Mammary epithelial cell (primary cell): Measurements from ENCODE around the gene RTN4RL2.
A peak's percentile ranks its signal among the peaks of the same experiment; 100 is the strongest.

Experiments used
- CTCF ChIP-seq, 2 donors: IDR thresholded peaks in 1 of 2; conservative IDR thresholded peaks in 1 of 2; 2 replicates each; pipeline ENCODE4 v1.5.1; 2011 to 2012; ENCODE audit warnings: inconsistent platforms in 2 of 2, low read length in 2 of 2, mild to moderate bottlenecking in 2 of 2, control low read depth in 1 of 2, low read depth in 1 of 2; ENCODE audit not compliant: insufficient read depth in 1 of 2; ENCODE audit errors: extremely low read depth in 1 of 2
- EZH2 ChIP-seq: IDR thresholded peaks from 2 replicates; pipeline ENCODE4 v1.6.1; 2012; ENCODE audit warnings: low read length, inconsistent platforms, borderline replicate concordance

DNA sequence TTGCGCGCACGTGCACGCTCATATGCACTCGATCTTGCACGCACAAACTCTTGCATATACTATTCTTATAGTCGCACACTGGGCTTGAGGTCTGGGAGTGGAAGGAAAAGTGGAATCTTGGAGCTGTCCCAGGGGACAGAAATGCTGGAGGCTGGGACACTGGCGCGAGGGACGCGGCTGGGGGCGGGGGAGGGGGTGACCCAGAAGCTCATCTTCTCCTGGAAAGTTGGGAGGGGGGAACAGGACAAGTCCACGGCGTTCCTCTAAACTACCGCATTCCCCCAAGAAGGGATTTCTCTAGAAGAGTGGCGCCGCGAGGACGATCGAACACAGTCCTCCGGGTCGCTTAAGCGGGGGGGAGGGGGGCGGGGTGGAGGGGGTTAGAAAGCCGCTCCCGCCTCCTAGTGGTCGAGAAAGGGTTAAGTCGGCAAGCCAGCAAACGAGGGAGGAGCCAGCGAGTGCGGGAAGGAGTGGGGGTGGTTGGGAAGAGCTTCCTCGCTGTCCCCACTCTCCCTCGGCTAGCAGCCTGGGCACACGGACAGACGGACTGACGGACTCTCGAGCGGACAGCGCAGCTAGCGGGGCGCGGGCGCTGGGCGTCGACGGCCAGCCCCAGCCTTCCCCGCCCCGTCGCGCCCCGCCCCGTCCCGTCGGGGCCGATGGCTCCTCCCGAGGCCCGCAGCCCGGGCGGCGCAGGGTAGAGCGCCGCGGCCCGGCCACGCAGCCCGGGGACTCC, at the start of gene RTN4RL2:
- TF ChIP-seq CTCF (conservative IDR thresholded peaks at IDR 0.05 in 1 of 2, IDR thresholded peaks at IDR 0.05 in 1 of 2; ENCODE audit: extremely low read depth in 1 of 2, insufficient read depth in 1 of 2, low read depth in 1 of 2, low read length in 2 of 2) (peak in 1 of 2 donors; percentile 42), EZH2 (no peak)
